Thyroid gland (tissue), 4 donors: ENCODE results near the gene SIL1.

Source experiments
- CTCF ChIP-seq, 6 experiments: fragments of 200-600 bp in 3 of 6; fragments of 450-650 bp in 3 of 6; sonication (generic) in 3 of 6; IDR thresholded peaks; one replicate each; pipeline ENCODE4 v1.5.1; 2016 to 2019; ENCODE audit warnings: antibody characterized with exemption in 6 of 6, mild to moderate bottlenecking in 2 of 6, inconsistent platforms in 1 of 6, moderate library complexity in 1 of 6
- POLR2A ChIP-seq, 2 donors: fragments of 450-650 bp; IDR thresholded peaks; one replicate each; pipeline ENCODE4 v1.6.1; 2017; ENCODE audit warnings: antibody characterized with exemption in 2 of 2, mild to moderate bottlenecking in 2 of 2, moderate library complexity in 1 of 2

GRCh38 chr5:138956801-138957200 lies 241.4 kb downstream of the SIL1 start:
- TF ChIP-seq CTCF (IDR thresholded peaks at IDR 0.05) (no peak), POLR2A (IDR thresholded peaks at IDR 0.05) (no peak)
